Adrenal gland (tissue), 5 donors: Measurements from ENCODE around the gene SFMBT1.

Source experiments
- POLR2A ChIP-seq, 2 donors: fragments of 450-650 bp; IDR thresholded peaks; one replicate each; pipeline ENCODE4 v1.6.1; 2017; ENCODE audit warnings: antibody characterized with exemption in 2 of 2, mild to moderate bottlenecking in 2 of 2, moderate library complexity in 1 of 2
- TF ChIP-seq, protein P1 (sequence below), 6 experiments: fragments of 450-650 bp in 4 of 6; fragments of 200-600 bp in 2 of 6; sonication (generic) in 1 of 6; IDR thresholded peaks; 1 replicate in 5 of 6; 2 replicates in 1 of 6; pipeline versions ENCODE4 v1.5.1 to v1.8.0; 2016 to 2021; ENCODE audit warnings: antibody characterized with exemption in 6 of 6, mild to moderate bottlenecking in 2 of 6, moderate library complexity in 1 of 6
- donor health status: DM: no; HTN: no; CAD: no.

DNA sequence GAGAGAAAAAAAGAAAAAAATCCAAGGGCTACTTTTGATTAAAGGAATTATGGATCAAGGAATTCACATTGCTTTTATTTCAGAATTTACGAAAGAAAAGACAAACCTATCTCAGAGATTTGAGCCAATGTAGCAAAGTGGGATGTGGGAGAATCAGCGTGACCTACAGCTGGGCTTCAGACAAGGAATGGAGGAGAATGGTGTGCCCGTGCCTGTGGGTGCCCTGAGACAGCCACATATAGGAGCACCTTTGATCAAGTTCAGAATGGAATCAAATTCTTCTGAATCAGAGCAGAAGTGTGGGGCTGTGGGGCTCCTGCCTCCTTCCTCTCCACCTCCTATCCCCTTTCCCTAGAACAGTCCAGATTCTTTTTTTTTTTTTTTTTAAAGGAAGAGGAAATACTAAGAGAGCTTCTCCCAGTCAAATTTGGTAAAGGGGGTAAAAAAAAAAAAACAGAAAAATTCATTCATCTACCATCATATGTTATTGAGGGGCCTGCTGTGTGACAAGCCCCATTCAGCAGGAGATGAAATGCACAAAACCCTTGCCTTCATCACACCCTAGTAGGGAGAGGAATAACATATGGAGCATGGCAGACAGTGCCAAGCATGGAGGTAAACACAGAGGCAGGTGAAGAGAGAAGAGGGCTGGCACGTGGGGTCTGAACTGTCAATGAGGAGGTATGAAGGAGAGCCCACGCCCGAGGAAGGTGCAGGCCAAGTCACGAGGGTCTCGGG is 186.0 kb downstream of the SFMBT1 start:
- TF ChIP-seq, protein P1, sequence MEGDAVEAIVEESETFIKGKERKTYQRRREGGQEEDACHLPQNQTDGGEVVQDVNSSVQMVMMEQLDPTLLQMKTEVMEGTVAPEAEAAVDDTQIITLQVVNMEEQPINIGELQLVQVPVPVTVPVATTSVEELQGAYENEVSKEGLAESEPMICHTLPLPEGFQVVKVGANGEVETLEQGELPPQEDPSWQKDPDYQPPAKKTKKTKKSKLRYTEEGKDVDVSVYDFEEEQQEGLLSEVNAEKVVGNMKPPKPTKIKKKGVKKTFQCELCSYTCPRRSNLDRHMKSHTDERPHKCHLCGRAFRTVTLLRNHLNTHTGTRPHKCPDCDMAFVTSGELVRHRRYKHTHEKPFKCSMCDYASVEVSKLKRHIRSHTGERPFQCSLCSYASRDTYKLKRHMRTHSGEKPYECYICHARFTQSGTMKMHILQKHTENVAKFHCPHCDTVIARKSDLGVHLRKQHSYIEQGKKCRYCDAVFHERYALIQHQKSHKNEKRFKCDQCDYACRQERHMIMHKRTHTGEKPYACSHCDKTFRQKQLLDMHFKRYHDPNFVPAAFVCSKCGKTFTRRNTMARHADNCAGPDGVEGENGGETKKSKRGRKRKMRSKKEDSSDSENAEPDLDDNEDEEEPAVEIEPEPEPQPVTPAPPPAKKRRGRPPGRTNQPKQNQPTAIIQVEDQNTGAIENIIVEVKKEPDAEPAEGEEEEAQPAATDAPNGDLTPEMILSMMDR (IDR thresholded peaks at IDR 0.05) = no peak
- TF ChIP-seq POLR2A (IDR thresholded peaks at IDR 0.05) = no peak
